Glutamatergic neuron (in vitro differentiated cells): Measurements from ENCODE around the gene LVRN. TPM values are rescaled to one million over a fixed set of nuclear protein-coding genes. Genes with fewer than 3 reads are reported as not detected.

ENCODE experiments used
- total RNA-seq: library from RNA; stranded (reverse); fragmentation: NEBNext Ultra II Directional; extraction: Animal tissue kit (Norgen Biotek cat#: 25700); gene quantifications from one replicate; pipeline ENCODE4 v1.2.1, GENCODE V29; 2021; ENCODE audit not compliant: unreplicated experiment

The LVRN gene
- total RNA-seq, 1 donor from 2014 or later: 0.59 TPM

Other genes starting within 250 kb of the LVRN start
- gene CDO1, start 145.8 kb upstream of the LVRN start, total RNA-seq: 136 TPM
- gene ATG12, start 120.9 kb upstream of the LVRN start, total RNA-seq: 67.3 TPM
- gene AP3S1, start 120.5 kb upstream of the LVRN start, total RNA-seq: 131 TPM
- gene ARL14EPL, start 70.0 kb downstream of the LVRN start, total RNA-seq: not detected
- 22.9 TPM for gene COMMD10, start 122.5 kb downstream of the LVRN start, total RNA-seq